Transverse colon (tissue), 3 donors: ENCODE measurements around the gene ZNF516.

Source experiments
- CTCF ChIP-seq, 5 experiments: fragments of 200-600 bp in 3 of 5; fragments of 450-650 bp in 2 of 5; sonication (generic) in 3 of 5; IDR thresholded peaks; 1 replicate in 2 of 5; 2 replicates in 3 of 5; pipeline ENCODE4 v1.5.1; 2016 to 2017; ENCODE audit warnings: antibody characterized with exemption in 5 of 5, inconsistent platforms in 3 of 5, mild to moderate bottlenecking in 2 of 5, moderate library complexity in 1 of 5
- EP300 ChIP-seq: sonication (generic); formaldehyde crosslinking; IDR thresholded peaks from one replicate; pipeline ENCODE4 v1.6.1; 2017; ENCODE audit warnings: antibody characterized with exemption, low read depth
- POLR2A ChIP-seq: fragments of 450-650 bp; IDR thresholded peaks from one replicate; pipeline ENCODE4 v1.6.1; 2016; ENCODE audit warnings: antibody characterized with exemption, mild to moderate bottlenecking, moderate library complexity

- TF ChIP-seq POLR2A (peak; percentile 66), CTCF (IDR thresholded peaks at IDR 0.05) (no peak), EP300 (no peak)
Observed at GRCh38 chr18:76492669-76493212, 2.3 kb downstream of the ZNF516 start.
